ENCODE results near the gene PCSK7.

DNA sequence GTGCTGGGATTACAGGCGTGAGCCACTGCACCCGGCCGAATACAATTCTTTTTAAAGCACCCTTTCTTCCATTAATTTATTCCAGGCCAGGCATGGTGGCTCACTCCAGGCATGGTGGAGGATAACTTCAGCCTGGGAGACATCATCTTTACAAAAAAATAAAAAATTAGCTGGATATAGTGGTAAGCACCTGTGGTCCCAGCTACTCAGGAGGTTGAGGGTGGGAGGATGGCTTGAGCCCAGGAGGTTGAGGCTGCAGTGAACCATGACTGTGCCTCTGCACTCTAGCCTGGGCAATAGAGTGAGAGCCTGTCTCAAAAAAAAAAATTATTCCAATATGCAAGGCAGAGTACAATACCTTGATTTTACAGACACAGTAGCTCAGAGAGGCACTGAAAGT, 21.3 kb downstream of the PCSK7 start:
- TF ChIP-seq, protein P1, sequence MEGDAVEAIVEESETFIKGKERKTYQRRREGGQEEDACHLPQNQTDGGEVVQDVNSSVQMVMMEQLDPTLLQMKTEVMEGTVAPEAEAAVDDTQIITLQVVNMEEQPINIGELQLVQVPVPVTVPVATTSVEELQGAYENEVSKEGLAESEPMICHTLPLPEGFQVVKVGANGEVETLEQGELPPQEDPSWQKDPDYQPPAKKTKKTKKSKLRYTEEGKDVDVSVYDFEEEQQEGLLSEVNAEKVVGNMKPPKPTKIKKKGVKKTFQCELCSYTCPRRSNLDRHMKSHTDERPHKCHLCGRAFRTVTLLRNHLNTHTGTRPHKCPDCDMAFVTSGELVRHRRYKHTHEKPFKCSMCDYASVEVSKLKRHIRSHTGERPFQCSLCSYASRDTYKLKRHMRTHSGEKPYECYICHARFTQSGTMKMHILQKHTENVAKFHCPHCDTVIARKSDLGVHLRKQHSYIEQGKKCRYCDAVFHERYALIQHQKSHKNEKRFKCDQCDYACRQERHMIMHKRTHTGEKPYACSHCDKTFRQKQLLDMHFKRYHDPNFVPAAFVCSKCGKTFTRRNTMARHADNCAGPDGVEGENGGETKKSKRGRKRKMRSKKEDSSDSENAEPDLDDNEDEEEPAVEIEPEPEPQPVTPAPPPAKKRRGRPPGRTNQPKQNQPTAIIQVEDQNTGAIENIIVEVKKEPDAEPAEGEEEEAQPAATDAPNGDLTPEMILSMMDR (conservative IDR thresholded peaks at IDR 0.05; ENCODE audit: low read length): no peak
- TF ChIP-seq EZH2phosphoT487 (IDR thresholded peaks at IDR 0.05; ENCODE audit: borderline replicate concordance): no peak

Measured in Loucy (cell line).